Suprapubic skin (tissue), 4 donors: ENCODE data around the gene CACNA1D.

Experiments used
- EP300 ChIP-seq: sonication (generic); formaldehyde crosslinking; IDR thresholded peaks from one replicate; pipeline ENCODE4 v1.6.1; 2017; ENCODE audit warnings: antibody characterized with exemption
- POLR2A ChIP-seq, 2 donors: fragments of 450-650 bp; IDR thresholded peaks; one replicate each; pipeline ENCODE4 v1.6.1; 2017; ENCODE audit warnings: antibody characterized with exemption in 2 of 2, mild to moderate bottlenecking in 2 of 2, moderate library complexity in 2 of 2
- POLR2AphosphoS5 ChIP-seq, 3 donors: sonication (generic); formaldehyde crosslinking; IDR thresholded peaks; one replicate each; pipeline ENCODE4 v1.6.1; 2017; ENCODE audit warnings: antibody characterized with exemption in 3 of 3
- TF ChIP-seq, protein P1 (sequence below), 2 donors: fragments of 200-600 bp in 1 of 2; fragments of 450-650 bp in 1 of 2; sonication (generic) in 1 of 2; IDR thresholded peaks; one replicate each; pipeline ENCODE4 v1.5.1; 2016 to 2019; ENCODE audit warnings: antibody characterized with exemption in 2 of 2, mild to moderate bottlenecking in 1 of 2, moderate library complexity in 1 of 2

DNA sequence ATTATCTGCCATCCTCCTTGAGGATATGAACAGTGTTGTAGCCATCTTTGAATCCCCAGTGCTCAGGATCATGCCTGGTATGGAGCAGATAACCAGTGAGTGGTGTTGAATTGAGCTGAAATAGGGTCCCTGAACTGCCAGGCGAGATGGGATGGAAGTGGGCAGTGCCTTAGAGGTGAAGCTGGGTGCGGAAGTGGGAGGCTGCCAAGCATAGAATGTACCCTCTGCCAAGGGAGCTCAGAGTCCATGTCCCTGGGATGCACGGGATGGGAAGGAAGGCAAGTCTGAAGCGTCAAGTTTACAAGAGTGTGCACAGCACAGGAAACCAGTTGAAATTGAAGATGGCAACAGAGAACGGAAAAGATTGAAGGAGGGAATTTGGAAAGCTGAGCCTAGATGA lies 147.0 kb downstream of the CACNA1D start:
- TF ChIP-seq, protein P1, sequence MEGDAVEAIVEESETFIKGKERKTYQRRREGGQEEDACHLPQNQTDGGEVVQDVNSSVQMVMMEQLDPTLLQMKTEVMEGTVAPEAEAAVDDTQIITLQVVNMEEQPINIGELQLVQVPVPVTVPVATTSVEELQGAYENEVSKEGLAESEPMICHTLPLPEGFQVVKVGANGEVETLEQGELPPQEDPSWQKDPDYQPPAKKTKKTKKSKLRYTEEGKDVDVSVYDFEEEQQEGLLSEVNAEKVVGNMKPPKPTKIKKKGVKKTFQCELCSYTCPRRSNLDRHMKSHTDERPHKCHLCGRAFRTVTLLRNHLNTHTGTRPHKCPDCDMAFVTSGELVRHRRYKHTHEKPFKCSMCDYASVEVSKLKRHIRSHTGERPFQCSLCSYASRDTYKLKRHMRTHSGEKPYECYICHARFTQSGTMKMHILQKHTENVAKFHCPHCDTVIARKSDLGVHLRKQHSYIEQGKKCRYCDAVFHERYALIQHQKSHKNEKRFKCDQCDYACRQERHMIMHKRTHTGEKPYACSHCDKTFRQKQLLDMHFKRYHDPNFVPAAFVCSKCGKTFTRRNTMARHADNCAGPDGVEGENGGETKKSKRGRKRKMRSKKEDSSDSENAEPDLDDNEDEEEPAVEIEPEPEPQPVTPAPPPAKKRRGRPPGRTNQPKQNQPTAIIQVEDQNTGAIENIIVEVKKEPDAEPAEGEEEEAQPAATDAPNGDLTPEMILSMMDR (IDR thresholded peaks at IDR 0.05) = no peak
- TF ChIP-seq POLR2AphosphoS5 (IDR thresholded peaks at IDR 0.05) (no peak), POLR2A (IDR thresholded peaks at IDR 0.05) (no peak), EP300 (no peak)
